IPS-18a (cell line): Measurements from ENCODE around the gene G6PC1.
"Not testable (repeated sequence)": the region's sequence is repeated elsewhere in the genome, so short reads cannot be mapped to it uniquely, and the experiment has no call there.

Source experiments
- H3K27ac ChIP-seq: one replicate; pipeline ENCODE4 v1.5.1; 2013; ENCODE audit warnings: low read length
- H3K27me3 ChIP-seq: one replicate; pipeline ENCODE4 v1.6.1; 2013; ENCODE audit warnings: mild to moderate bottlenecking, low read length; ENCODE audit not compliant: control insufficient read depth, insufficient read depth
- H3K36me3 ChIP-seq: one replicate; pipeline ENCODE4 v1.6.1; 2013; ENCODE audit warnings: low read depth, low read length; ENCODE audit not compliant: control insufficient read depth
- H3K4me1 ChIP-seq: one replicate; pipeline ENCODE4 v1.6.1; 2013; ENCODE audit warnings: low read depth, low read length; ENCODE audit not compliant: control insufficient read depth
- H3K4me3 ChIP-seq: one replicate; pipeline ENCODE4 v1.5.1; 2013; ENCODE audit warnings: low read length
- H3K9ac ChIP-seq: one replicate; pipeline ENCODE4 v1.6.1; 2013; ENCODE audit warnings: mild to moderate bottlenecking, low read length, moderate library complexity
- H3K9me3 ChIP-seq: one replicate; pipeline ENCODE4 v1.6.1; 2013; ENCODE audit warnings: low read depth, low read length; ENCODE audit not compliant: control insufficient read depth

The G6PC1 gene

GRCh38 chr17:42878123-42878880, 22.3 kb upstream of the G6PC1 start:
- peaks cover 6% of the 10 kb centered on the region for H3K4me1 ChIP-seq
- H3K9me3 ChIP-seq = no peaks in the 10 kb centered on the region
- peak overlapping the region; percentile 5 for H3K4me3 ChIP-seq
- no peak overlapping the region for H3K27ac ChIP-seq
- peaks cover 25% of the 10 kb centered on the region for H3K27me3 ChIP-seq
- no peak overlapping the region for H3K9ac ChIP-seq
- H3K36me3 ChIP-seq = no peaks in the 10 kb centered on the region

GRCh38 chr17:42878924-42879595, 21.5 kb upstream of the G6PC1 start:
- H3K27ac ChIP-seq = no peak overlapping the region
- no peaks in the 10 kb centered on the region for H3K9me3 ChIP-seq
- H3K4me3 ChIP-seq = no peak overlapping the region
- H3K36me3 ChIP-seq = no peaks in the 10 kb centered on the region
- peaks cover 25% of the 10 kb centered on the region for H3K27me3 ChIP-seq
- H3K9ac ChIP-seq = no peak overlapping the region
- H3K4me1 ChIP-seq = peaks cover 6% of the 10 kb centered on the region

GRCh38 chr17:42879596-42879985, 21.0 kb upstream of the G6PC1 start:
- Histone ChIP-seq H3K36me3 (no peaks in the 10 kb centered on the region), H3K27me3 (peaks cover 25% of the 10 kb centered on the region), H3K4me1 (peaks cover 6% of the 10 kb centered on the region), H3K4me3 (no peak overlapping the region), H3K27ac (no peak overlapping the region), H3K9me3 (no peaks in the 10 kb centered on the region), H3K9ac (no peak overlapping the region)

- Histone ChIP-seq H3K9ac (no peak overlapping the region), H3K36me3 (no peaks in the 10 kb centered on the region), H3K4me3 (no peak overlapping the region), H3K4me1 (peaks cover 6% of the 10 kb centered on the region), H3K27me3 (peaks cover 25% of the 10 kb centered on the region), H3K9me3 (no peaks in the 10 kb centered on the region), H3K27ac (no peak overlapping the region)
Observed at GRCh38 chr17:42880776-42881310, 19.8 kb upstream of the G6PC1 start.

- H3K36me3 ChIP-seq, H3K27ac ChIP-seq: not testable (repeated sequence)
Observed at GRCh38 chr17:42881706-42882105, 18.9 kb upstream of the G6PC1 start.

GRCh38 chr17:42882166-42882565, 18.4 kb upstream of the G6PC1 start:
- Histone ChIP-seq H3K4me1 (peaks cover 6% of the 10 kb centered on the region), H3K9ac (no peak overlapping the region), H3K4me3 (no peak overlapping the region), H3K36me3 (no peaks in the 10 kb centered on the region), H3K27ac (no peak overlapping the region), H3K9me3 (no peaks in the 10 kb centered on the region), H3K27me3 (peaks cover 23% of the 10 kb centered on the region)

More at GRCh38 chr17:42881706-42882105, 18.9 kb upstream of the G6PC1 start:
- H3K9me3 ChIP-seq, H3K4me1 ChIP-seq, H3K4me3 ChIP-seq, H3K9ac ChIP-seq: not testable (repeated sequence)
- H3K27me3 ChIP-seq = peaks cover 25% of the 10 kb centered on the region

- Histone ChIP-seq H3K4me1 (no peaks in the 10 kb centered on the region), H3K4me3 (no peak overlapping the region), H3K27me3 (peaks cover 5% of the 10 kb centered on the region), H3K9ac (no peak overlapping the region), H3K9me3 (no peaks in the 10 kb centered on the region), H3K36me3 (no peaks in the 10 kb centered on the region), H3K27ac (no peak overlapping the region)
Observed at GRCh38 chr17:42883802-42884558, 16.6 kb upstream of the G6PC1 start.

- H3K4me1 ChIP-seq = not testable (repeated sequence)
Observed at GRCh38 chr17:42885806-42886205, 14.8 kb upstream of the G6PC1 start.

GRCh38 chr17:42886283-42887176, 14.1 kb upstream of the G6PC1 start:
- Histone ChIP-seq H3K27me3 (no peaks in the 10 kb centered on the region), H3K9ac (no peak overlapping the region), H3K36me3 (no peaks in the 10 kb centered on the region), H3K9me3 (no peaks in the 10 kb centered on the region), H3K4me3 (no peak overlapping the region), H3K27ac (no peak overlapping the region), H3K4me1 (no peaks in the 10 kb centered on the region)

More at GRCh38 chr17:42885806-42886205, 14.8 kb upstream of the G6PC1 start:
- H3K27me3 ChIP-seq, H3K9ac ChIP-seq, H3K36me3 ChIP-seq, H3K9me3 ChIP-seq, H3K4me3 ChIP-seq, H3K27ac ChIP-seq: not testable (repeated sequence)

GRCh38 chr17:42889809-42890208, 10.8 kb upstream of the G6PC1 start:
- Histone ChIP-seq H3K4me3 (no peak overlapping the region), H3K36me3 (no peaks in the 10 kb centered on the region), H3K4me1 (peaks cover 4% of the 10 kb centered on the region), H3K27ac (no peak overlapping the region), H3K9ac (no peak overlapping the region), H3K27me3 (no peaks in the 10 kb centered on the region), H3K9me3 (no peaks in the 10 kb centered on the region)
